Caki2 (cell line): ENCODE results near the gene ARHGEF38. TPM values are rescaled to one million over a fixed set of nuclear protein-coding genes. Genes with fewer than 3 reads are reported as not detected.
"Not testable (repeated sequence)": the region's sequence is repeated elsewhere in the genome, so short reads cannot be mapped to it uniquely, and the experiment has no call there.

Experiments used
- DNase-seq: peaks from one replicate; pipeline ENCODE4 v3.0.0-alpha.2; 2015; ENCODE audit warnings: low read depth
- in situ Hi-C: cut with HindIII; loops from 2 replicates; pipeline ENCODE4 v1.10.0; 2016; ENCODE audit warnings: low sequenced_read_pairs, low pct_unique_long_range_greater_than_20kb, mixed read lengths
- total RNA-seq: library from RNA; depleted of rRNA; stranded (reverse); fragments of >200 nt; shearing (Covaris generic); gene quantifications from 2 replicates; pipeline ENCODE4 v1.2.3, GENCODE V29; 2014; ENCODE audit warnings: low replicate concordance

Gene ARHGEF38
- total RNA-seq, 1 experiment from 2014 or later = not detected

DNA sequence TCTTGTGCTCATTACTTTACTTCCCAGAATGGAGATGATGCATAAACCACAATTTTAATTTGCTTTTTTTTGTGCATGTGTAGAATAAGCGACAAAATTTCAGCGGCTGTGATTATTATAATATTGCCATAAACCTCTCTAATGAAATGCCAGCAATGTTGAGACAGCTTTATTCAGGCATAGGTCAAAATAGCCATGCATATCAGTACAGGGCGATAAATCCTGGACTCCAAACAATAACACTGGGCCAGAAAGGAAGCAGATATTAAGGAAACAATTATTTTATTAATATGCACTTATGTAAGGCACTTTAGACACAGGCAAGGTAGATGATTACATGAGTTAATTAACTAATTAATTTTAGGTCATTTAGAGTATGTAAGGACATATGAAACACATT, 47.1 kb downstream of the ARHGEF38 start:
- in situ Hi-C loops = no loop called here
- DNase-seq = no peak

DNA sequence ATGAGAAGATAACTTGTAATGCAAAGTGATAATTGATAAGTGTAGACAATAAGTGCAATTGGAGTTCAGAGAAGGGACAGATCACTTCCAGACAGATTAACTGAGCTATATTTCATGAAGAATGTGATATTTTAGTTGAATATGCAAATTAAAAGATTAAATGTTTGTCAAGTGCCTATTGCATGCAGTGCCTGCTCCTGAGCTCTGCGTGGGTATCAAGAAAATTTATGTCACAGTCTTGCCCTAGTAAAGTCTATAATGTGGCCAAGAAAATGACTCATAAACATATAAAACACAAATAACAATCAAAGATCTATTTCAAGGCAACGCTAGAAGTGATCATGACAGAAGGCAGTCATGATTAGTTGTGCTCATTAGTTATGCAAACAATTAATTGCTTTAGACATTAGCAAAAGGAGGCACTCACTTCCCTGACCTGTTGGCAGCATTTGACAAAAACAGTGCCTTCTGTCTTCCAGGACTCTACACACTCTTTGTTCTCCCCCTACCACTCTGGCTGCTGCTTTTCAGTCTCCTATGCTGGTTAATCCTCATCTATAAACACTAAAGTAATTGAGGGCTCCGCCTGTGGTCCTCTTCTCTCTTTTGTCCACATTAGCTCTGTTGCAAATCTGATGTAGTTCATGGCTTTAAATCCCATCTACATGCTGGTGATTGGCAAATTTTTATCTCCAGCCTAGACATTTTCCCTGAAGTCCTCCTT, 47.7 kb downstream of the ARHGEF38 start:
- no peak for DNase-seq
- in situ Hi-C loops = no loop called here

DNA sequence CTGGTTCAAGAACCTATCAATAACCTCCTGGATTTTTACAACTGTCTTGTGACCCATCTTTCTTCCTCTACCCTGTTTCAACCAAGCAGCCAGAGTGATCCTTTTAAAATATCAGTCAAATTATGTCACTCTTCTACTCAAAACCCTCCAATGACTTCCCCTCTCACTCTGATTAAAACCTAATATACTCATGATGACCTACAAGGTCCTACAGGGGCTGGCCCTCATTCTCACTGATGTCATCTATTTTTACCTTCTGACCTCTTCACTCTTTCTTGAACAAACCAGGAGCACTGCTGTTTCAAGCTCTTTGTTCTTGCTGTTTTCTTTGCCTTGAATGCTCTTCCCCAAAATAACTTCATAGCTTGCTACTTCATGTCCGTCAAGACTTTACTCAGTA, 48.5 kb downstream of the ARHGEF38 start:
- DNase-seq = no peak
- in situ Hi-C loops = no loop called here

DNA sequence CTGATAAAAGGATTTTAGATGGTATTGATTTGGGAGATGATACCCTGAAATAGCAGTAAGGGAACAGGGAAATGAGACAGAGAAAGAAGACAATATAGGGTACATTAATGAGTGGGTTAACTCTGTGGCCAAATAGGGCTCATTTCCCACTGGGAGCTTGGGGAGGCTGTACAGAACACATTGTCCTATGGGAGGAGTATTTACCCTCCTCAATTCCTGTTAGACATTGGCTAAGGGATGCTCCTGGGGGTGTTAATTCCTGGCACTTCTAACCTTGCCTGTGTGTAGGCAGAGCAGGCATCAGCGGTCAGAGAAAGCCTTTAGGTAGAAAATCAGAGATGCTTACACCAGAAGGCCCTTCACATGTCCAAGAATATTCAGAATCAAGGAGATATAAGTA, 49.0 kb downstream of the ARHGEF38 start:
- in situ Hi-C loops = no loop called here
- DNase-seq = no peak

DNA sequence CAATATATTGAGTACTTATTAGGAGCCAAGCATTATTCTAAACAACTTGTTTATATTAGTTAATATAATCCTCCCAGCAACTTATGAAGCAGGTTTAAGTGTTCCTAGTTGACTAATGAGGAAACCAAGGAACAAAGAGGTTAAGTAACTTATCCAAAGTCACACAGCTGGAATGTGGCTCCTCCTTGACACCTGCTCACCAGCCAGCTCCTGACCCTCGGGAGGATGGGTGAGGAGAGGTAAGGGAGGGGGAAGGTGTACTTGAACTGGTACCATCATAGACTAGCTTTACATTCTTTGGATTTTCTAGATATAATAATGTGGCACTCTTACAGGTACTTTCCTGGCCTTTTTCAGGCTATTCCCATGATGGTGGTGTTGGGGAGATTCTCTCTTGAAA, 50.7 kb downstream of the ARHGEF38 start:
- DNase-seq = no peak
- in situ Hi-C loops = no loop called here

DNA sequence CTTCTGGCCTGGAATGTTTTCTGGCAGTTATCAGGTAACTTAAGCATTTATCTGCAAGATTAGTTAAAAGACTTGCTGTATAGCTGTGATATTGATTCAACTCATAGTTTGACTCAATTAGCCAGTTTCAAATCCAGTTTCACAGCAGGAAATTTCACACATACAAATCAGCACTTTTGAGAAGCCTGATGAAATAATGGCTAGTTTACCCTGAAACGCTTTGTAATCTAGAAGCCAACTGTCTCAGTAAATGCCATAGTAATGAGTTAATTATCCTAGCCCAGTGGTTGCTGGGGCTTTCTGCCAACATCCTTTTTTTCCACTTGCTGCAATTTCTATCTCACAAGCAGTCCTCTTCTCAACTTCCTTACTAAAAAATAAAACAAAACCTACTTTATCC, 53.1 kb downstream of the ARHGEF38 start:
- in situ Hi-C loops = no loop called here
- no peak for DNase-seq

DNA sequence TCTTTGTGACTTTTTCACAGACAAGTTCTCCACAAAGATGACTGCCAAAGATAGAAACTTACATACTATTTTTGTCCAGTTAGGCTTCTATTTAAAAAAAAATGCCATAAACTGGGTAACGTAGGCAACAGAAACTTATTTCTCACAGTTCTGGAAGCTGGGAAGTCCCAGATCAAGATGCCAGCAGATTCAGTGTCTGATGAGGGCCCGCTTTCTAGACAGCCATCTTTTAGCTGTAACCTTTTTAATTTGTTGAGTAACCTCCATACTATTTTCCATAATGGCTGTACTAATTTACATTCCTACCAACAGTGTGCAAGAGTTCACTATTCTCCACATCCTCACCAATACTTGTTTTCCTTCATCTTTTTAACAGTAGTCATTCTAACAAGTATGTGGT, 55.5 kb downstream of the ARHGEF38 start:
- no peak for DNase-seq
- in situ Hi-C loops = no loop called here

GRCh38 chr4:105609819-105610218, 57.4 kb downstream of the ARHGEF38 start:
- in situ Hi-C loops, DNase-seq: not testable (repeated sequence)

DNA sequence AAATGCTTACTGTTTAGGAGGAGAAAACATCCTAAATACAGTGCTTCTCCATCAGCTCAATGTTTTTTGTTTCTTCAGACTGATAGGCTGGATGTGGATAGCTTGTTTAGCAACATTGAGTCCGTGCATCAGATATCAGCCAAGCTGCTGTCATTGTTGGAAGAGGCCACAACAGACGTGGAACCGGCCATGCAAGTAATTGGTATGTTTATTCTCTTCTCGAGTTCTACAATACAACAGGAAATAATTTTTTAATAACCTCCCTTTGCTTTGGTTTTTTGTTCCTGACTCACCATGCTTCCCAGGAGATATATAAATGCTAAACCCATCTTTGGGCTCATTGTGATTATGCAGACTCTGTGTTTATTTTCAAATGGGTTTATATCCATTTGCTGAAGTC, 60.9 kb downstream of the ARHGEF38 start:
- in situ Hi-C loops = no loop called here
- DNase-seq = no peak

DNA sequence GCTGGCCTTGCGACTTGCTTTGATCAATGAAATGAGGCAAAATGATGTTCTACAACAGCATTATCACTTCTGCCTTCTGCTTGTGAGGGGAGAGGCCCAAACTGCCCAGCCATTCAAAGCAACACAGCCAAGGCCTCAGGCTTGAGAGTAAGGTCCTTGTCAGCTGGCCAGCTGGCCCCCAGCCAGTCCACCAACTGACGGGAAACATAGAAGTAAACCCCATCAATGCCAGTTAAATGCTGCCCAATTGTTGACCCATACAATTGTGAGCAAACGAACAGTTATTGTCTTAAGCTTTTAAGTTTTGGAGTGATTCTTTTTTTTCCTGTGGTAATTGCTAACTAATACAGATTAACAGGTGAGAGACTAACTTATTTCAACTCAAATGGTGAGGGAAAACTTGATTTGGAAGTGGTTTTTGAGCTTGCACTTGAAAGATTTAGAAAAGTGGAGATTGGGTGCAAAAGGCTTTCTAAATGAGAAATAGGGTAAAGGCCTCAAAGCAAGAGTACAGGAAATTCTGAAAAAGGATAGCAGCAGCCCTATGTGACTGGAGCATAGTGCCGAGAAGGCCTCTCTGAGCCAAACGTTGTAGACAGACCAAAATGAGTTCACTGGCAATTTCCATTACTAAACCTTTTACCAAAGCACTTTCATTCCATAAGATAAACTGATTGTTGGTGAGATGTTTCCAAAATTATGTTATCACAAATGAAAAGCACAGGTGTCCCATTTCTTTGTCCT, 66.9 kb downstream of the ARHGEF38 start:
- no peak for DNase-seq
- in situ Hi-C loops = no loop called here

- peak; percentile 36 for DNase-seq
- in situ Hi-C loops = no loop called here
These were observed 68.4 kb downstream of the ARHGEF38 start for GRCh38 chr4:105620640-105621323.

DNA sequence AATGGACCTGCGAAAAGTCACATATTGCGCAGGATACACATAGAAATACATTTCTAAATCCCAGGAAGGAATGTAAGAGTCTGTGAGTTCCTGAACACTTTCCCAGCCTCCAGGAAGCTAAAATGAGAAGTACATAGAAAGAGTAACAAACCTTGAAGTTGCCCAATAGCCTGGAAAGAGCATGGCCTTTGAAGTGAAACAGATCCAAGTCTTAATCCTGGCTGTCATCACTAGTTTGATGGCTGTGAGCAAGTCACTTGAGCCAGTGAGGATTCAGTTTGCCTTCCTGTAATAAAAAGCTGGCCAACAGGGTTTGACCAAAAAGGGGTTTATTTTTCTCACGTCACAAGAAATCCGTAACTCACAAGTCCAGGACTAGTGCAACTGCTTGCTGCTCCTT, 69.8 kb downstream of the ARHGEF38 start:
- DNase-seq = no peak
- in situ Hi-C loops = no loop called here

DNA sequence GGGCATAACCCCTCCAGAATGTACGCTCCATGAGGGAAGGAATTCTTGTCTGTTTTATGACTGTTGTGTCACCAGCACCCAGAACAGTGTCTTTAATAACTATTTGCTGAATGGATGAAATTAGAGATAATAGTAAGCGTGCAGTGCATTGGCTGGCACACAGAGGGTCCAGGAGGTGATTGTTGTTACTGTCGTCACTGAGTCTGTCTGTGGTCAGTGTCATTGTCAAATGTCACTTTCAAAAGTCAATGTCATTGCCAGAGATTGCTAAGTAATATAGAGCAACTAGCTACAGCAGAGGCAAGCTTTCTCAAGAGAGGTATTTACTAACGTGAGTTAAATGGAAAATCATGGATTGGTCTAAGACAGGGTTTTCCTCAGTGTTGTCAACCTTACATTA, 70.7 kb downstream of the ARHGEF38 start:
- in situ Hi-C loops = no loop called here

GRCh38 chr4:105624530-105624929, 72.1 kb downstream of the ARHGEF38 start:
- in situ Hi-C loops = no loop called here
- no peak for DNase-seq

More for the DNA sequence above, 70.7 kb downstream of the ARHGEF38 start:
- no peak for DNase-seq

DNA sequence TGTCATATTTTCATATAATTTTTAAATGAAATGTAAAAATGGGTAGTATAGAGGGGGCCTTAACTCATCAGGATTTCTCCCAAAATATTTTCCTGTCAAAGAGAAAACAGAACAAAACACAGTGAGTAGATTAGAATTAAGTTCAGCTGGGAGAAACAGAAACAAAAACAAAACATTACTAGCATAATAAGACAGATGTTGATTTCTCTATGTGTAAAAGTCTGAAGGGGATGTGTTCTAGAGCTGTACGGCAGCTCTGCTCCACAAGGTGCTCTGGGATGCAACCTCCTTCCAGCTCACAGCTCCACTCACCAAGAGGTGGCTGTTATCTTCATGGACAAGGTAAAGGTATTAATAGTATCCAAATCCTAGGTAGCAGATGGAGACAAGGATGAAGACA, 72.8 kb downstream of the ARHGEF38 start:
- no peak for DNase-seq
- in situ Hi-C loops = no loop called here

GRCh38 chr4:105626846-105627245, 74.4 kb downstream of the ARHGEF38 start:
- in situ Hi-C loops = no loop called here
- DNase-seq = no peak

- in situ Hi-C loops = no loop called here
- no peak for DNase-seq
These were observed 75.2 kb downstream of the ARHGEF38 start for GRCh38 chr4:105627620-105628019.

- no peak for DNase-seq
- in situ Hi-C loops = no loop called here
These were observed 78.5 kb downstream of the ARHGEF38 start for GRCh38 chr4:105630670-105631655.
